Vagina (tissue), 2 donors: ENCODE results near the gene ZNRF1.

Experiments
- POLR2A ChIP-seq, 2 donors: fragments of 450-650 bp; IDR thresholded peaks; one replicate each; pipeline ENCODE4 v1.6.1; 2017; ENCODE audit warnings: antibody characterized with exemption in 2 of 2, mild to moderate bottlenecking in 2 of 2, moderate library complexity in 2 of 2
- TF ChIP-seq, protein P1 (sequence below), 3 experiments: fragments of 450-650 bp in 2 of 3; fragments of 200-600 bp in 1 of 3; sonication (generic) in 1 of 3; IDR thresholded peaks; one replicate each; pipeline ENCODE4 v1.5.1; 2017 to 2019; ENCODE audit warnings: antibody characterized with exemption in 3 of 3, mild to moderate bottlenecking in 2 of 3, moderate library complexity in 2 of 3

DNA sequence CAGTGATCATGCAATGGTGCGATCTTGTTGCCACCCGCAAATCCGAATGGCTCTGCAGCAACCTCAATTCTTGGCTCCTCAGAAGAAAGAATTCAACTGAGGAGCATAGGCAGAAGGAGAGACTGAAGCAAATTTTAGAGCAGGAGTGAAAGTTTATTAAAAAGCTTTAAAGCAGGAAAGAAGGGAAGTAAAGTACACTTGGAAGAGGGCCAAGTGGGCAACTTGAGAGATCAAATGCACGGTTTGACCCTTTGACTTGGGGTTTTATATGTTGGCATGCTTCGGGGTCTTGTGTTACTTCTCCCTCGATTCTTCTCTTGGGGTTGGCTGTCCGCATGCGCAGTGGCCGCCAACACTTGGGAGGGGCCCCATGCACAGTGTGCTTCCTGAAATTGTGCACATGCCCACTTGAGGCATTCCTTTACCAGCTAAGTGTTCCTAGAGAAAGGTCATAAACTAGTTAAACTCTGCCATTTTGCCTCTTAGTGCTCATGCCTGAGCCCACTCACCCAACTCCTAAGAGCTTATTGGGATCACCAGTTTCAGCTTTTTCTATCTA, 36.7 kb downstream of the ZNRF1 start:
- TF ChIP-seq, protein P1, sequence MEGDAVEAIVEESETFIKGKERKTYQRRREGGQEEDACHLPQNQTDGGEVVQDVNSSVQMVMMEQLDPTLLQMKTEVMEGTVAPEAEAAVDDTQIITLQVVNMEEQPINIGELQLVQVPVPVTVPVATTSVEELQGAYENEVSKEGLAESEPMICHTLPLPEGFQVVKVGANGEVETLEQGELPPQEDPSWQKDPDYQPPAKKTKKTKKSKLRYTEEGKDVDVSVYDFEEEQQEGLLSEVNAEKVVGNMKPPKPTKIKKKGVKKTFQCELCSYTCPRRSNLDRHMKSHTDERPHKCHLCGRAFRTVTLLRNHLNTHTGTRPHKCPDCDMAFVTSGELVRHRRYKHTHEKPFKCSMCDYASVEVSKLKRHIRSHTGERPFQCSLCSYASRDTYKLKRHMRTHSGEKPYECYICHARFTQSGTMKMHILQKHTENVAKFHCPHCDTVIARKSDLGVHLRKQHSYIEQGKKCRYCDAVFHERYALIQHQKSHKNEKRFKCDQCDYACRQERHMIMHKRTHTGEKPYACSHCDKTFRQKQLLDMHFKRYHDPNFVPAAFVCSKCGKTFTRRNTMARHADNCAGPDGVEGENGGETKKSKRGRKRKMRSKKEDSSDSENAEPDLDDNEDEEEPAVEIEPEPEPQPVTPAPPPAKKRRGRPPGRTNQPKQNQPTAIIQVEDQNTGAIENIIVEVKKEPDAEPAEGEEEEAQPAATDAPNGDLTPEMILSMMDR (IDR thresholded peaks at IDR 0.05) = no peak
- TF ChIP-seq POLR2A (IDR thresholded peaks at IDR 0.05) = no peak
